ENCODE data around the gene EP300.
"Not testable (repeated sequence)": the region's sequence is repeated elsewhere in the genome, so short reads cannot be mapped to it uniquely, and the experiment has no call there.

The EP300 gene

DNA sequence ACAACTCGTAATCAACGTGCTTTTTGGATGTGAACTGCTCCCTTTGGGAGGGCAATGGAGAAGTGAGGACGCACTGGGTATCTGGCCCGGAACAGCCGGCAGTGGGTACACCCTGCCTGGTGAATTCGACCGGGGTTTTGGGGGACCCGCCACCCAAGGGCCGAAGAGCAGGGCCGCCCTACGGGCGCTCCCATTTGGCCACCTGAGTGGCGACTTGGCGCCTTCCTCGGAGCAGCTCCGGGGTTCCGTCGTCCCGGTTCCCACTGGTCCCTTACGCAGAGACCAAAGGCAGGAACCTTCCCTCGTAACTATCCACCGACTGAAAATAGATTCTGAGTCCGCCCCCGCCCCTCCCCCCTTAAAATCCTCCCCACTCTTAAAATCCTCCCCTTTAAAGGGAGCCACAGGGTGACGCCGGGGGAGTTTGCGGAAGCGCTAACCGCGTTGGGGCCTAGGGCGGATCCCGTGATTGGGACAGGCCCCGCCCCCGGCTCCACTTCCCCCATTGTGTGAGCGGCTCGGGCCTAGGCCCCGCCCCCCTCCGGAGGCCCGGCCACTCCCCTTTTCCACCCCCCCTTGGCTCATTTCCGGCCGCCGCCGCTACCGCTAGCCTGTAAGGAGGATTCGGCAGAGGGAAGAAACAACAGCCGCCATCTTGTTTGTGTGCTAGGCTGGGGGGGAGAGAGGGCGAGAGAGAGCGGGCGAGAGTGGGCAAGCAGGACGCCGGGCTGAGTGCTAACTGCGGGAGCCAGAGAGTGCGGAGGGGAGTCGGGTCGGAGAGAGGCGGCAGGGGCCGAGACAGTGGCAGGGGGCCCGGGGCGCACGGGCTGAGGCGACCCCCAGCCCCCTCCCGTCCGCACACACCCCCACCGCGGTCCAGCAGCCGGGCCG is 1.0 kb upstream of the EP300 start:
- DNase-seq: peak; percentile 97 to 99 (median 99)

DNA sequence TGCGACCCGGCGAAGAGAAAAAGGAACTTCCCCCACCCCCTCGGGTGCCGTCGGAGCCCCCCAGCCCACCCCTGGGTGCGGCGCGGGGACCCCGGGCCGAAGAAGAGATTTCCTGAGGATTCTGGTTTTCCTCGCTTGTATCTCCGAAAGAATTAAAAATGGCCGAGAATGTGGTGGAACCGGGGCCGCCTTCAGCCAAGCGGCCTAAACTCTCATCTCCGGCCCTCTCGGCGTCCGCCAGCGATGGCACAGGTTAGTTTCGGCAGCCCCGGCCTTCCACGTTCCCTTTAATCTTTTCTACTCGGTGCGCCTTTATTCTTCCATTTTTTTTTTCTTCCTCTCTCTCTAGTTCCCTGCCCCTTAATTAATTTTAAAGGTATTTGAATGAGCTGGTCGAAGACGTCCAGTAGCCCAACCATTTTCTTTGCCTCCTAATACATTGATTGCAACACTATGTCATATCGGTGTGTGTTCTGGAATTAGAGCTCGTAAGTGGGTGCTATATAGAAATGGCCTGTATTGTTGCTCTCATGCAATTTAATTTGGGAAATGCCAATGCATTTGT is 537 bp downstream of the EP300 start:
- peak in 2 of 6 experiments; percentile 22 to 49 for DNase-seq

DNA sequence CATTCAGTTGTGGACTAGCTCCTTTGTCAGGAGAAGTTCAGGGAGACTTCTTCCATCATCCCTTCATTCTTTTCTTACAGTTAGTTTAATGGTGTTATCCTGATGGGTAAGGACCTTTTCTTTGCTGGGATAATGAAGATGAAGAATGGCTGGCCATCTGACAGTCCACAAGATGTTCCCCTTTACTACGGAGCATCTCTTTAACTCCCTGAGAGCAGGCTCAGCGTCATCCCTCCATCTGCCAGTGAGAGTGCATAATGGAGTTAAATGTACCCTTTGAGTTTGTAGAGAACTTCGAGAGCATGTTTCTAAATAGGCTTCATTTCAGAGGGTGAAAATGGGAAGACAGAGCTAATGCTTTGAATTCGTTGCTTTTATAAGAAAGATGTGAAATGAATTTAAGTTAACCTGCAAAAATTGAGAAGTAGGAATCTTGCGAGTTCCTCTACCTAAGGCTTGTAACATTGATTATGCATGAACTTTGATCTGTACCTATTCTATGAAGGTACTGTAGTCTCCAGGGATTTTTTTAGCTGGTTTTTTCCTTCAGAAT is 1.7 kb downstream of the EP300 start:
- no peak for DNase-seq

DNA sequence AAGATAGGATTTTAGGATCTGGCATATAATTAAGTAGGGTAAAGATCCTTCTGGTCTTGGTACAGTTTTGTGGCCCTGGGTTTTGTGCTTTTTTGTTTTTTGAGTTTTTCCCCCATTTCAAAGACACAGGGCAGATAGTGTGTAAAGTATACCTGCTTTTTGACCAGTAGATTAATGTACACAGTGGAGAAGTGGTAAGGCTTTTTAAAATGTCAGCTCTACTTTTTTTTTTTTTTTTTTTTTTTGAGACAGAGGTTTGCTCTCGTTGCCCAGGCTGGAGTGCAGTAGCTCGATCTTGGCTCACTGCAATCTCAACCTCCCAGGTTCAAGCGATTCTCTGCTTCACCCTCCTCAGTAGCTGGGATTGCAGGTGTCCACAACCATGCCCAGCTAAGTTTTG is 4.0 kb downstream of the EP300 start:
- no peak for DNase-seq

DNA sequence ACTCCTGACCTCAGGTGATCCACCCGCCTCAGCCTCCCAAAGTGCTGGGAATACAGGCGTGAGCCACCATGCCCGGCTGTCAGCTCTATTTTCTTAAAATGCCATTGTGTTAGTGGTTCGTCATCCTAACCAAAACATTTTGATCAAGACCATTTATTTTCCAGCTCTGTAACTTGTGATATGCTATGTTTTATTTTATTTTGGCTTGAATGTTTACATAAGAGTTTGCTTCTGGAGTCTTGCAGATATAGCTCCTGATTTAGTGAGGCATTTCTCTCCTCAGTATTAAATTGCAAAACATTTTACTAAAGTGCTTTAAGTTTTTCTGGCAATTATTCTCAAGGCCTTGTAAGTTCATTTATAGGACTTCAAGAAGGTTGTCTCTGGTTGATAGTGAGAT is 4.4 kb downstream of the EP300 start:
- no peak for DNase-seq

DNA sequence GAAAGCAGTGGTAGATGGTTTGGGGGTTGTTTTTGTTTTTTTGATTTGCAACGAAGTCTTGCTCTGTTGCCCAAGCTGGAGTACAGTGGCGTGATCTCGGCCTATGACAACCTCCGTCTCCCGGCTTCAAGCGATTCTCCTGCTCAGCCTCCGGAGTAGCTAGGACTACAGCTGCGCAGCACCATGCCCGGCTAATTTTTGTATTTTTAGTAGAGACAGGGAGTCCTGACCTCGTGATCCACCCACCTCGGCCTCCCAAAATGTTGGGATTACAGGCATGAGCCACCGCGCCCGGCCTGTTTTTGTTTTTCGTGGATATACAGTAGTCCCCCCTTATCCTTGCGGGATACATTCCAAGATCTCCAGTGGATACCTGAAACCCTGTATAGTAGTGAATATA is 6.6 kb downstream of the EP300 start:
- DNase-seq: no peak

DNA sequence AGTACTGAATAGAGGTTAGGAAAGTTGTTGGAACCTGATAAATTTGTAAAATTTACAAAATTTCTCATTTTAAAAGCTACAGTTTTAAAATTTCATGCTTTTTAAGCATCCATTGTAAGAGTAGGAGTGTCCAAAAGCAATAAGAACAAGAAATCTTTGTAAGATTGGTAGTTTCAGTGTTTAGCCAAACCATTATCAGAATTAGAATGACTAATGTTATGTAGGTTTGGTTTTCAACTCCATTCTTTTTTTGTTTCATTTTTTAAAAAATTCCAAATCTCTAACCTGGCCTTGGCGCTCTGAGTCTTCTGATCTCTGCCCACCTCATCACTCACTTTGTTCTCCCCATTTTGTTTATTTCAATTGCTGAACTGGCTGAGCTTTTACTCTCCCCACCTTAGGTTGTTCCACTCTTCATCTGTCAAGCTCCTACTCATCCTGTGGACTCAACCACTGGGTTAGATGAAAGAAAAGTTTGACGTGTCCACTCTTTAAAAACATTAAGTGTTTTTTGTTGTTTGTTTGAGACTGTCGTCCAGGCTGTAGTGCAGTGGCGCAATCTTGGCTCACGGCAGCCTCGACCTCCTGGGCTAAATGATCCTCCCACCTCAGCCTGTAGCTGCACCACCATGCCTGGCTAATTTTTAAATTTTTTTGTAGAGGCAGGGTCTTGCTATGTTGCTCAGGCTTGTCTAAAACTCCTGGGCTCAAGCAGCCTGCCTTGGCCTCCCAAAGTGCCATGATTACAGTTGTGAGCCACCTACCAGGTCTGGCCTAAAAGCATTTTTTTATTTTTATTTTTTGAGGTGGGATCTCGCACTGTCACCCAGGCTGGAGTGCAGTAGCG is 14.0 kb downstream of the EP300 start:
- no peak for DNase-seq

DNA sequence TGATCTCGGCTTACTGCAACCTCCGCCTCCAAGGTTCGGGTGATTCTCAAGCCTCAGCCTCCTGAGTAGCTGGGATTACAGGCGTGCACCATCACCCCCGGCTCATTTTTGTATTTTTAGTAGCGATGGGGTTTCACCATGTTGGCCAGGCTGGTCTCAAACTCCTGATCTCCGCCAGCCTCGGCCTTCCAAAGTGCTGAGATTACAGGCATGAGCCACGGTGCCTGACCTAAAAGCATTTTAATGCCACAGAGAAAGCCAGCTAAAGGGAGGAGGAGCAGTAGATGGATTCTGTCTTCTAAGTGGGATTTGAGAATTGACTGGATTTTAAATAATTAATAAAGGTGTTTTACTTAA is 14.6 kb downstream of the EP300 start:
- DNase-seq: not testable (repeated sequence)

DNA sequence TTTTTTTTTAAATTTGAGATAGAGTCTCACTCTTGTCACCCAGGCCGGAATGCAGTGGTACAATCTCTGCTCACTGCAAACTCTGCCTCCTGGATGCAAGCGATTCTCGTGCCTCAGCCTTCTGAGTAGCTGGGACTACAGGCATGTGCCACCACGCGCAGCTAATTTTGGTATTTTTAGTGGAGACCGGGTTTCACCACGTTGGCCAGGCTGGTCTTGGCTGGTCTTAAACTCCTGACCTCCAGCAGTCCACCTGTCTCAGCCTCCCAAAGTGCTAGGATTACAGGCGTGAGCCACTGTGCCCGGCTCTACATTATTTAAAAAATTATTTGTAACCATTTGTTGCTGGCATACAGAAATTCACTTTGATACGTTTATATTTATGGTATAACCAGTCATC is 18.6 kb downstream of the EP300 start:
- no peak for DNase-seq

DNA sequence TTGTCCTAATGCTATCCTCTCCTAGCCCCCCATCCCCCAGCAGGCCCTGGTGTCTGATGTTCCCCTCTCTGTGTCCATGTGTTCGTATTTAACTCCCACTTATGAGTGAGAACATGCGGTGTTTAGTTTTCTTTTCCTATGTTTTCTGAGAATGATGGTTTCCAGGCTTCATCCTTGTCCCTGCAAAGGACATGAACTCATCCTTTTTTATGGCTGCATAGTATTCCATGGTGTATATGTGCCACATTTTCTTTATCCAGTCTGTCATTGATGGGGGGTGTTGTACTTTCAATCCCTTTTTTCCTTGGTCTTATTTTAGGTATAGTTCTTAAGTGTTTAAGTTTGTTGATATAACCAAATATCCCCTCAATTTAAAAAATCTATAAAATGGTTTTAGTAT is 23.9 kb downstream of the EP300 start:
- no peak for DNase-seq

DNA sequence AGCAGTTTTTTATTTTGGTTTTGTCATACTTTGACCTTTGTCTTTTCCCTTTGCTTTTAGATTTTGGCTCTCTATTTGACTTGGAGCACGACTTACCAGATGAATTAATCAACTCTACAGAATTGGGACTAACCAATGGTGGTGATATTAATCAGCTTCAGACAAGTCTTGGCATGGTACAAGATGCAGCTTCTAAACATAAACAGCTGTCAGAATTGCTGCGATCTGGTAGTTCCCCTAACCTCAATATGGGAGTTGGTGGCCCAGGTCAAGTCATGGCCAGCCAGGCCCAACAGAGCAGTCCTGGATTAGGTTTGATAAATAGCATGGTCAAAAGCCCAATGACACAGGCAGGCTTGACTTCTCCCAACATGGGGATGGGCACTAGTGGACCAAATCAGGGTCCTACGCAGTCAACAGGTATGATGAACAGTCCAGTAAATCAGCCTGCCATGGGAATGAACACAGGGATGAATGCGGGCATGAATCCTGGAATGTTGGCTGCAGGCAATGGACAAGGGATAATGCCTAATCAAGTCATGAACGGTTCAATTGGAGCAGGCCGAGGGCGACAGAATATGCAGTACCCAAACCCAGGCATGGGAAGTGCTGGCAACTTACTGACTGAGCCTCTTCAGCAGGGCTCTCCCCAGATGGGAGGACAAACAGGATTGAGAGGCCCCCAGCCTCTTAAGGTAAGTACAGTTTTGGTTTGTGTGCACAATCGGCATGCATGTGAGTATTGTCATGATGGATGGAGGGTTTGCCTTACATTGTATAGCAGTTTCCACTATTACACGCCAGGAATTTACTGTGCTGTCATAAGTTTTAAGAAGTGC is 25.0 kb downstream of the EP300 start:
- DNase-seq: no peak

DNA sequence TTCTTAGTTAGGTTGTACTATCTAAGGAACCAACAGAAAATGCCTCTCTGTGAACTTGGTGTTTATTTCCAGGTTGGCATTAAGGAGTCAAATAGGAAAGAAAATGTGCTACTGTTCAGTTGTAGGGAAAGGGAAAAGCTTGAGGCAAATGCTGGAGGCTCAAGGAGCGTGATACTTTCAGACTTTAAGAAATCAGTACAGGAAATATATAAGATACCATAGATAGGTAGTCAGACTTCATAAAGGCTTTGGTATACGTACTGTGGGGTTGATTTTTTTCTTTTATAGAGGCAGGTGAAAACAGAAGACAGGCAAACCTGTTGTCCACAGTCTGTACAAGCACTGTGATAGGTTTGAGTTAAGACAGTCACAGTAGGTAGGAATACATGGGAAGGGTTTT is 30.8 kb downstream of the EP300 start:
- no peak for DNase-seq

DNA sequence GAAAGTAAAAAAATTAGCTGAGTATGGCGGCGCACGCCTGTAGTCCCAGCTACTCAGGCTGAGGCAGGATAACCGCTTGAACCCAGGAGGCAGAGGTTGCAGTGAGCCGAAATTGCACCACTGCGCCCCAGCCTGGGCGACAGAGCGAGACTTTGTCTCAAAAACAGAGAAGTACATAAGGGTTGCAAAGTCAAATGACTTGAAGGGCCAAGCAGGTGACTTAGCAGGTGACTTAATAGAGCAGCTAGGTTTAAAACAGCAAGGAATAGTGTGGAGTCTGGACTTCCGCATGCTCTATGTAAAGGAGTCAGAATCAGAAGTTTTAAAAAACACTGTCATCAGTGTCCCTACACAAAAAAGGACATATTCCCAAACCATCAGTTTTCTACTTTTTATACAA is 31.7 kb downstream of the EP300 start:
- DNase-seq: no peak

DNA sequence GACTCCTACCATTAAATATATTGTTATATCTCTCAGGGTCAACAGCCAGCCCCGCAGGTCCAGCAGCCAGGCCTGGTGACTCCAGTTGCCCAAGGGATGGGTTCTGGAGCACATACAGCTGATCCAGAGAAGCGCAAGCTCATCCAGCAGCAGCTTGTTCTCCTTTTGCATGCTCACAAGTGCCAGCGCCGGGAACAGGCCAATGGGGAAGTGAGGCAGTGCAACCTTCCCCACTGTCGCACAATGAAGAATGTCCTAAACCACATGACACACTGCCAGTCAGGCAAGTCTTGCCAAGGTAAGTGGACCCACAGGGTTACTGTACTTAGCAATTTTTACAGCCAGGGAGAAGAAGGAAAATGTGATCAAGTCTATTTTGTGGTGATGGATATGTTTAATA is 35.1 kb downstream of the EP300 start:
- no peak for DNase-seq

DNA sequence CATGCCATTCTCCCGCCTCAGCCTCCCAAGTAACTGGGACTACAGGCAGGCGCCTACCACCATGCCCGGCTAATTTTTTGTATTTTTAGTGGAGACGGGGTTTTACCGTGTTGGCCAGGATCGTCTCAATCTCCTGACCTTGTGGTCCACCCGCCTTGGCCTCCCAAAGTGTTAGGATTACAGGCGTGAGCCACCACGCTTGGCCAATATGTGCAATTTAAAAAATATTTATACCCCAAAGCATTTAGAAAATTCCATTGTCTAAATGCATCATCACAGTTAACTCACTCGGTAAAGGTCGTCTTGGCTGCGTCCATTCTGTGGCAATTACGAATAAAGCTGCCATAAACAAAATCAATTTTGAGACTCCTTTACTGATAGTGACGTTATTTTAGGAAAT is 36.2 kb downstream of the EP300 start:
- DNase-seq: no peak

DNA sequence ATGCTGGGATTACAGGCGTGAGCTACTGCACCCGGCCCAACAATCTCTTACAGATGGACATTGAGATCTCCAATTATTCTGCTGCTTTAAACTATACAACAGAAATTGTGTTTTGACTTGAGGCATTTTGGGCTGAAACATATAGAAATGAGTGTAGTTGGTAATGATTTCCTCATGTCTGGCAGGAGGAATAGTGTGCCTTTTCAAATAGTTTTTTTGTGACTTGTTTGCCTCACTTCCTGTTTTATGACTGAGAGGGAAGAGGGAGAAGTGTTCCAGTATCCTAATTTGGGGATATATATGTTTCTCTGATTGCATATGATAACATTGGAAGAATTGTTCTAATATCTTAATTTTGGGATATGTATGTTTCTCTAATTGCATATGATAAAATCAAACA is 40.2 kb downstream of the EP300 start:
- no peak for DNase-seq

DNA sequence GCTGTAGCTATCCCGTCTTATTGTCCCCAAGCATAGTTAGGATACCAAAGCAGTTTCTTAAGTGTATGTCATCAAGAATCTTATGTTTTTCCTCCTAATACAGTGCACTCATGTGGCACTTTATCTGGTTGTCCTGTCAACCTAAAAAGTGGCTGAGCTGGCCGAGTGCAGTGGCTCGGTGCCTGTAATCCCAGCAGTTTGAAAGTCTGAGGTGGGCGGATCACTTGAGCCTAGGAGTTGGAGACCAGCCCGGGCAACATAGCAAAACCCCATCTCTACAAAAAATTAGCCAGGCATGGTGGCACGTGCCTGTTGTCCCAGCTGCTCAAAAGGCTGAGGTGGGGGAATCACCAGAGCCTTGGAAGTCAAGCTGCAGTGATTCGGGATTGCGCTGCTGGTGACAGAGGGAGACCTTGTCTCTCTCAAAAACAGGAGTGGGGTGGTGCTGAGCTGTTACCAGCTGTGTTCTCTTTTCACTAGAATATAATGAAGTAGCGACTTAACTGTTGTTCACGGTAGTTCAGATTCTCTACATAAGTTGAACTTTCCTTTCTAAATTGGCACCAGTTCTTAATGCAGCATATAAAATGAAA is 48.1 kb downstream of the EP300 start:
- no peak for DNase-seq

DNA sequence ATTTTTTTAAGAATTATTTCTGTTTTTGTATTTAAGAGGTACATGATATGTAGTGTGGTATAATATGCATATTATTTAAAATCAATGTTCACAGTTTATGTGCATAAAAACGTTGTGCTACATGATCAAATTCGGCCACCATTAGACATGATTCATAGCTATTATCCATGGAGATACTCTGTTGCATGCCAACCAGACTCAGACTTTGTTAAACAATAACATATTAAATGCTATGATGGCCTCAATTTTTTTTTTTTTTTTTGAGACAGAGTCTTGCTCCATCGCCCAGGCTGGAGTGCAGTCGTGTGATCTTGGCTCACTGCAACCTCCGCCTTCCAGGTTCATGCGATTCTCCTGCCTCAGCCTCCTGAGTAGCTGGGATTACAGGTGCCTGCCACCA is 53.5 kb downstream of the EP300 start:
- DNase-seq: not testable (repeated sequence)

DNA sequence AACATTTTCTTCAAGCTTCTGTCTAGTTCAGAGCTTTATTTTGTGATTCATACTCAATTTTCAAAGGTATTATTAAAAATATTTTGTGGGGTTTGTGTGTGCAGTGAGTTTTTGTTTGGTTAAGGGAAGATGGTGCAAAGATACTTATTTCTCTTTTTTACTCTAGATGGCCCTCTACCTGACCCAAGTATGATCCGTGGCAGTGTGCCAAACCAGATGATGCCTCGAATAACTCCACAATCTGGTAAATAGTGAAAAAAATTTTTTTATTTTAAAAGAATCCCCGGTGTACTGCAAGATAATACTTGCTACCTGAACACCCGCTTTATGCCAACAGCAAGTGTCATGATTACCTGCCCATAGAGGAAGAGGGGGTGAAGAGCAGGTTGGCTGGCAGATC is 54.2 kb downstream of the EP300 start:
- DNase-seq: no peak

DNA sequence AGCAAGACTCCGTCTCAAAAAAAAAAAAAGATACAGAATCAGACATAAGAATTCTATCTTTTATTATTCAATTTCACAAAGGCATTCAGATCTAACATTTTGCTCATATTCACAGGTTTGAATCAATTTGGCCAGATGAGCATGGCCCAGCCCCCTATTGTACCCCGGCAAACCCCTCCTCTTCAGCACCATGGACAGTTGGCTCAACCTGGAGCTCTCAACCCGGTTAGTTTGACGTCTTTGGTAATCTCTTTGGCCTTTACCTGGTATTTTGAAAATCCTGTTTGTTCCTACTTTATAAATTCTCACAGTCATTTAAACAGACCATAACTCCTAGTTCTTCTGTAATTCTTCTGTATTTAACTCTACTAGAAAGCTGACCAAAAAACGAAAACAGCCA is 55.3 kb downstream of the EP300 start:
- DNase-seq: no peak

DNA sequence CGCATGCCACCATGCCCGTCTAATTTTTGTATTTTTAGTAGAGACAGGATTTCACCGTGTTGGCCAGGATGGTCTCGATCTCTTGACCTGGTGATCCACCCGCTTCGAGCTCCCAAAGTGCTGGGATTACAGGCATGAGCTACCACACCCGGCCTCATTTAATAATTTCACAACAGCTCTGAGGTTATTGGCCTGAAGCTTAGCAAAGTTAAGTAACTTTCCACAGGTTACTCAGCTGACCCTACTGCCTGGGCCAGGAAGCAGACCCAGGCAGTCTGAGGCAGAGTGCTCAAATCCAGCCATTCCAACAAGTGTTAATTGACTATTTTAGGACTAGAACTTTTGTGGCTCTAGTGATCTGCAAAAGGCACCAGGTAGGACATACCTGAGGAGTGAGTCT is 60.5 kb downstream of the EP300 start:
- no peak for DNase-seq

DNA sequence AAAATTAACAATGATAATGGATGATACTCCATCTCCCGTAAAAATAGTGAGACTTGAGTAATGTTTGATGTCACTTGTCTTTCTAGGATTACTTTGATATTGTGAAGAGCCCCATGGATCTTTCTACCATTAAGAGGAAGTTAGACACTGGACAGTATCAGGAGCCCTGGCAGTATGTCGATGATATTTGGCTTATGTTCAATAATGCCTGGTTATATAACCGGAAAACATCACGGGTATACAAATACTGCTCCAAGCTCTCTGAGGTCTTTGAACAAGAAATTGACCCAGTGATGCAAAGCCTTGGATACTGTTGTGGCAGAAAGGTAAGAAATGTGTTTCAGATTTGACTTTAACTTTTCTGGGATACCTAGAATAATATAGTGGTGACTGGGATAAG is 64.7 kb downstream of the EP300 start:
- DNase-seq: no peak

Measured in stimulated activated naive CD4-positive, alpha-beta T cell (primary cell).